GM19023 (cell line): ENCODE measurements around the gene MED14.

Experiments used
- ATAC-seq: cut with Tn5 transposase; IDR thresholded peaks from one replicate; pipeline ENCODE4 v1.9.1; 2021; ENCODE audit warnings: mild to moderate bottlenecking, moderate library complexity; ENCODE audit not compliant: unreplicated experiment

The MED14 gene

GRCh38 chrX:40615976-40616375 lies 119.4 kb downstream of the MED14 start:
- ATAC-seq, result no peak

GRCh38 chrX:40612511-40612910 lies 122.8 kb downstream of the MED14 start:
- ATAC-seq, result no peak

GRCh38 chrX:40607381-40607780 lies 128.0 kb downstream of the MED14 start:
- ATAC-seq, result no peak

- no peak for ATAC-seq
Measured at GRCh38 chrX:40603446-40603845, 131.9 kb downstream of the MED14 start.
